SK-N-SH (cell line): ENCODE measurements around the gene FXR2. TPM values are rescaled to one million over a fixed set of nuclear protein-coding genes. Genes with fewer than 3 reads are reported as not detected.

Experiments used
- CTCF ChIA-PET: fragments of 300-600, 350-600 bp; formaldehyde crosslinking; extraction: SDS; loops from one replicate; lab custom pipeline; 2021; lab: Yijun Ruan, JAX
- POLR2A ChIA-PET: fragments of 350-600 bp; sonication (Branson Sonifier 250); formaldehyde crosslinking; extraction: SDS; loops from one replicate; lab custom pipeline; 2020; ENCODE audit warnings: antibody characterized with exemption, inconsistent platforms; lab: Yijun Ruan, JAX
- DNase-seq: peaks from one replicate; pipeline ENCODE4 v3.0.0; 2012
- H2AFZ ChIP-seq: fragments of 200-600 bp; sonication (generic); 2 replicates; pipeline ENCODE4 v1.8.1; 2016; ENCODE audit warnings: antibody characterized with exemption, mild to moderate bottlenecking, low read depth
- H3F3A ChIP-seq: fragments of 200-600 bp; sonication (generic); replicated peaks from 2 replicates; pipeline ENCODE3; 2016; ENCODE audit warnings: antibody characterized with exemption, mild to moderate bottlenecking; ENCODE audit not compliant: insufficient read depth
- H3K27ac ChIP-seq, 2 experiments: fragments of 200-500 bp in 1 of 2; fragments of 200-600 bp in 1 of 2; sonication (Bioruptor generic) in 1 of 2; sonication (generic), shearing (Covaris generic) in 1 of 2; 2 replicates each; pipeline versions ENCODE4 v1.5.1 to v1.6.1; 2014 to 2016; ENCODE audit warnings: low read depth in 2 of 2, inconsistent platforms in 1 of 2, low read length in 1 of 2, mild to moderate bottlenecking in 1 of 2, mixed read lengths in 1 of 2
- H3K27me3 ChIP-seq: fragments of 200-600 bp; sonication (generic), shearing (Covaris generic); 2 replicates; pipeline ENCODE4 v1.6.1; 2016; ENCODE audit warnings: mixed run types; ENCODE audit not compliant: insufficient read depth
- H3K36me3 ChIP-seq, 2 experiments: fragments of 200-500 bp in 1 of 2; fragments of 200-600 bp in 1 of 2; sonication (Bioruptor generic) in 1 of 2; sonication (generic) in 1 of 2; replicated peaks in 1 of 2; 2 replicates each; pipeline versions ENCODE3 to v1.5.1; 2014 to 2016; ENCODE audit warnings: low read length in 1 of 2, mild to moderate bottlenecking in 1 of 2; ENCODE audit not compliant: insufficient read depth in 2 of 2, control insufficient read depth in 1 of 2
- H3K4me1 ChIP-seq, 2 experiments: fragments of 200-500 bp in 1 of 2; fragments of 200-600 bp in 1 of 2; sonication (Bioruptor generic) in 1 of 2; sonication (generic), shearing (Covaris generic) in 1 of 2; 2 replicates each; pipeline versions ENCODE4 v1.5.1 to v1.6.1; 2014 to 2016; ENCODE audit warnings: low read depth in 1 of 2, low read length in 1 of 2, mixed run types in 1 of 2; ENCODE audit not compliant: insufficient read depth in 2 of 2, control insufficient read depth in 1 of 2
- H3K4me2 ChIP-seq: fragments of 200-600 bp; sonication (generic), shearing (Covaris generic); 2 replicates; pipeline ENCODE4 v1.6.1; 2017; ENCODE audit warnings: mixed run types
- H3K4me3 ChIP-seq, 2 experiments: fragments of 200-500 bp in 1 of 2; fragments of 200-600 bp in 1 of 2; sonication (Bioruptor generic) in 1 of 2; sonication (generic), shearing (Covaris generic) in 1 of 2; 2 replicates each; pipeline versions ENCODE4 v1.5.1 to v1.8.1; 2014 to 2016; ENCODE audit warnings: low read depth in 2 of 2, inconsistent platforms in 1 of 2, low read length in 1 of 2, mild to moderate bottlenecking in 1 of 2, mixed read lengths in 1 of 2, moderate library complexity in 1 of 2
- H3K79me2 ChIP-seq: fragments of 200-600 bp; sonication (generic); 2 replicates; pipeline ENCODE4 v1.8.1; 2017; ENCODE audit warnings: mild to moderate bottlenecking; ENCODE audit not compliant: insufficient read depth
- H3K9ac ChIP-seq: fragments of 200-600 bp; sonication (generic); 2 replicates; pipeline ENCODE4 v1.6.1; 2017; ENCODE audit warnings: mixed run types
- H3K9me2 ChIP-seq: fragments of 200-600 bp; sonication (generic); 2 replicates; pipeline ENCODE4 v1.6.1; 2017; ENCODE audit warnings: mixed run types
- H3K9me3 ChIP-seq: fragments of 200-600 bp; sonication (generic); 2 replicates; pipeline ENCODE4 v1.6.1; 2017; ENCODE audit warnings: mixed run types, mild to moderate bottlenecking, moderate library complexity
- H4K20me1 ChIP-seq: fragments of 200-600 bp; sonication (generic); 2 replicates; pipeline ENCODE4 v1.6.1; 2017; ENCODE audit warnings: mild to moderate bottlenecking, mixed run types; ENCODE audit not compliant: insufficient read depth
- CHD2 ChIP-seq: fragments of 150-350 bp; IDR thresholded peaks from 2 replicates; pipeline ENCODE4 v1.6.1; 2018; ENCODE audit warnings: low read length; ENCODE audit not compliant: partially characterized antibody
- ELF1 ChIP-seq: IDR thresholded peaks from 2 replicates; pipeline ENCODE4 v1.4.0; 2012
- EP300 ChIP-seq, 2 experiments: IDR thresholded peaks; 2 replicates each; pipeline versions ENCODE4 v1.4.0 to v1.6.1; 2012; ENCODE audit warnings: borderline replicate concordance in 1 of 2, low read depth in 1 of 2, low read length in 1 of 2
- FOSL2 ChIP-seq: IDR thresholded peaks from 2 replicates; pipeline ENCODE4 v1.4.0; 2012; ENCODE audit warnings: low read depth, mild to moderate bottlenecking, moderate library complexity, borderline replicate concordance
- FOXJ3 ChIP-seq: sonication (generic); formaldehyde crosslinking; IDR thresholded peaks from 2 replicates; pipeline ENCODE4 v1.5.1; 2020; ENCODE audit warnings: mild to moderate bottlenecking, missing genetic modification reagents
- GATA2 ChIP-seq: sonication (generic); formaldehyde crosslinking; IDR thresholded peaks from 2 replicates; pipeline ENCODE4 v1.5.0; 2020; ENCODE audit warnings: mild to moderate bottlenecking, missing genetic modification reagents
- MEF2A ChIP-seq: IDR thresholded peaks from 2 replicates; pipeline ENCODE4 v1.4.0; 2012; ENCODE audit warnings: low read depth, borderline replicate concordance
- MXI1 ChIP-seq: IDR thresholded peaks from 2 replicates; pipeline ENCODE4 v1.6.1; 2012; ENCODE audit warnings: mild to moderate bottlenecking, low read depth, low read length, improper control_type of control experiment
- RAD21 ChIP-seq: IDR thresholded peaks from 2 replicates; pipeline ENCODE4 v1.6.1; 2012; ENCODE audit warnings: mild to moderate bottlenecking, low read length
- RCOR1 ChIP-seq: fragments of 150-350 bp; IDR thresholded peaks from 2 replicates; pipeline ENCODE4 v1.6.1; 2017; ENCODE audit warnings: antibody characterized with exemption, low read length
- RFX5 ChIP-seq: IDR thresholded peaks from 2 replicates; pipeline ENCODE4 v1.6.1; 2012; ENCODE audit warnings: mild to moderate bottlenecking, improper control_type of control experiment, low read length
- RXRA ChIP-seq: IDR thresholded peaks from 2 replicates; pipeline ENCODE4 v1.4.0; 2012; ENCODE audit warnings: low read depth, mild to moderate bottlenecking, borderline replicate concordance
- SMC3 ChIP-seq: IDR thresholded peaks from 2 replicates; pipeline ENCODE4 v1.6.1; 2012; ENCODE audit warnings: low read depth, low read length, improper control_type of control experiment
- TAF1 ChIP-seq: IDR thresholded peaks from 2 replicates; pipeline ENCODE4 v1.6.1; 2012; ENCODE audit warnings: low read depth, mild to moderate bottlenecking, low read length, moderate library complexity, borderline replicate concordance
- WGBS: methylation state at CpG from one replicate; pipeline ENCODE4 v1.1.6; 2017; ENCODE audit warnings: low lambda C conversion rate; 5-methylcytosine and 5-hydroxymethylcytosine counted together
- polyA plus RNA-seq, 3 experiments: library from polyadenylated mRNA; depleted of rRNA; stranded (reverse); fragments of >200 nt; gene quantifications; 2 replicates each; pipeline ENCODE4 v1.2.3, GENCODE V29; 2012
- TF ChIP-seq, protein P1 (sequence below): IDR thresholded peaks from 2 replicates; pipeline ENCODE4 v1.4.0; 2012; ENCODE audit warnings: low read depth, borderline replicate concordance
- TF ChIP-seq, protein P2 (sequence below): fragments of 150-350 bp; IDR thresholded peaks from 2 replicates; pipeline ENCODE4 v1.6.1; 2016; ENCODE audit warnings: mild to moderate bottlenecking, low read depth, low read length
- TF ChIP-seq, protein P3 (sequence below): IDR thresholded peaks from 2 replicates; pipeline ENCODE4 v1.6.1; 2012; ENCODE audit warnings: mild to moderate bottlenecking, low read depth, low read length, moderate library complexity
- TF ChIP-seq, protein P4 (sequence below): IDR thresholded peaks from 2 replicates; pipeline ENCODE4 v1.4.0; 2012; ENCODE audit warnings: low read depth
- TF ChIP-seq, protein P5 (sequence below): IDR thresholded peaks from 2 replicates; pipeline ENCODE4; 2012

FXR2 gene
- polyA plus RNA-seq, 1 of the 3 experiments (the other 2 are of a cell fraction) = 56.4 TPM

DNA sequence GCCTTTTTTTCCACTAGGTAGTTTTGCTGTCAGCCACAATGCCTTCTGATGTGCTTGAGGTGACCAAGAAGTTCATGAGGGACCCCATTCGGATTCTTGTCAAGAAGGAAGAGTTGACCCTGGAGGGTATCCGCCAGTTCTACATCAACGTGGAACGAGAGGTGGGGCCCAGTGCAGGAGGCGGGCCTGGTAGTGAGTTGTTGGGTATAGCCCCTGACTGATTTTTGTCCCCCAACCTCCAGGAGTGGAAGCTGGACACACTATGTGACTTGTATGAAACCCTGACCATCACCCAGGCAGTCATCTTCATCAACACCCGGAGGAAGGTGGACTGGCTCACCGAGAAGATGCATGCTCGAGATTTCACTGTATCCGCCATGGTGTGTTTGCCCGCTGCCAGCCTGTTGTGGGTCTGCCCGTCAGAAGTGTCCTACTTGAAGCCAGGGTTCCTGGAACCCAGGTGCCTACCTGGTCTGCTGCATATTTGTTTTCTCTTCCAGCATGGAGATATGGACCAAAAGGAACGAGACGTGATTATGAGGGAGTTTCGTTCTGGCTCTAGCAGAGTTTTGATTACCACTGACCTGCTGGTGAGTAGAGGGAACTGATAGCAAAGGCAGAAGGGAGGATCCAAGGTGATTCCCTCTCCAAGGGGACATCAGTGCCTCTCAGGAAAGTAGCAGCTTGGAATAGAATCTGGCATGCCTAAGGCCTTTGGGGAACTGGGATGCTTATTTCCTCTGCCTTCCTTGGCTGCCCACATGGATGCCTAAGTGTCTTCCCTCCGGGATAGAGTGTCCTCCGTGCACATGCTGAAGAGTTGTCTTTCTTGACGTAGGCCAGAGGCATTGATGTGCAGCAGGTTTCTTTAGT, 37.1 kb downstream of the FXR2 start (continued):
- TF ChIP-seq, protein P1, sequence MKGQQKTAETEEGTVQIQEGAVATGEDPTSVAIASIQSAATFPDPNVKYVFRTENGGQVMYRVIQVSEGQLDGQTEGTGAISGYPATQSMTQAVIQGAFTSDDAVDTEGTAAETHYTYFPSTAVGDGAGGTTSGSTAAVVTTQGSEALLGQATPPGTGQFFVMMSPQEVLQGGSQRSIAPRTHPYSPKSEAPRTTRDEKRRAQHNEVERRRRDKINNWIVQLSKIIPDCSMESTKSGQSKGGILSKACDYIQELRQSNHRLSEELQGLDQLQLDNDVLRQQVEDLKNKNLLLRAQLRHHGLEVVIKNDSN = no peak
- TF ChIP-seq, protein P2, sequence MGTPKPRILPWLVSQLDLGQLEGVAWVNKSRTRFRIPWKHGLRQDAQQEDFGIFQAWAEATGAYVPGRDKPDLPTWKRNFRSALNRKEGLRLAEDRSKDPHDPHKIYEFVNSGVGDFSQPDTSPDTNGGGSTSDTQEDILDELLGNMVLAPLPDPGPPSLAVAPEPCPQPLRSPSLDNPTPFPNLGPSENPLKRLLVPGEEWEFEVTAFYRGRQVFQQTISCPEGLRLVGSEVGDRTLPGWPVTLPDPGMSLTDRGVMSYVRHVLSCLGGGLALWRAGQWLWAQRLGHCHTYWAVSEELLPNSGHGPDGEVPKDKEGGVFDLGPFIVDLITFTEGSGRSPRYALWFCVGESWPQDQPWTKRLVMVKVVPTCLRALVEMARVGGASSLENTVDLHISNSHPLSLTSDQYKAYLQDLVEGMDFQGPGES = no peak
- no peak for TF ChIP-seq EP300 (IDR thresholded peaks at IDR 0.05; ENCODE audit: borderline replicate concordance in 1 of 2, low read depth in 1 of 2, low read length in 1 of 2)
- TF ChIP-seq GATA2 (CRISPR knock-in tag) = no peak
- TF ChIP-seq MEF2A = no peak
- TF ChIP-seq RFX5 = no peak
- TF ChIP-seq FOXJ3 (CRISPR knock-in tag) = no peak

DNA sequence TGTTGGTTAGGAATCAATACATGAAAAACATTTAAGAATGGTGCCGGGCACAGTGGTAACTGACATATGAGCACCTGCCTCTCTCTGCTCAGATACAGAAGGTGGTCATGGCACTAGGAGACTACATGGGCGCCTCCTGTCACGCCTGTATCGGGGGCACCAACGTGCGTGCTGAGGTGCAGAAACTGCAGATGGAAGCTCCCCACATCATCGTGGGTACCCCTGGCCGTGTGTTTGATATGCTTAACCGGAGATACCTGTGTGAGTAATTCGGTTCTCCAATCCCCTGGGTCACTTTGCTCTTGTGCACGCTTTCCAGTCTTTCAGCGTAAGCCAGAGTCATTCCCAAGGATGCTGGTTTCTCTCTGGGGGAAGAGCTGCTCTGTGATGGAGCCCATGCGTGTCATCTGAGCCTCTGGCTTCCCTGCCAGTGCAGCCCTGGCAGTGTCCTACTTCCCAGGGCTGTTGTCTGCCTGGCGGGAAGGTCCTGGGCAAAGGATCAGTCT, 38.2 kb downstream of the FXR2 start:
- Histone ChIP-seq H2AFZ (no peak overlapping the region), H3K9me3 (no peaks in the 10 kb centered on the region), H4K20me1 (peaks cover 61% of the 10 kb centered on the region), H3K79me2 (peaks cover 69% of the 10 kb centered on the region), H3K4me1 (peaks cover 22 to 32% of the 10 kb centered on the region in 2 experiments), H3F3A (peaks cover 61% of the 10 kb centered on the region), H3K4me3 (no peak overlapping the region), H3K9me2 (no peaks in the 10 kb centered on the region), H3K4me2 (peak overlapping the region; percentile 96; the same call in 1 of the 2 replicates), H3K36me3 (peaks cover 54 to 60% of the 10 kb centered on the region in 2 experiments), H3K27ac (peak overlapping the region in 1 of 2 experiments; percentile 92; a peak in 1 of 4 replicates), H3K27me3 (no peaks in the 10 kb centered on the region), H3K9ac (no peak overlapping the region)
- 83% methylated on average over 11 of the region's 14 CpGs for WGBS
- DNase-seq = no peak
- CTCF ChIA-PET = interaction anchor here (0.6 to 1.7 kb wide), 3 partner anchors 15 to 271 kb away, joined by 3 to 8 read pairs (median 3); partner anchors contain the start of gene SENP3
- POLR2A ChIA-PET = interaction anchor here (1.2 kb wide), 1 partner anchor 39 kb away, joined by 5 read pairs; the partner anchor contains the start of gene FXR2
- no peak for TF ChIP-seq MXI1
- TF ChIP-seq, protein P3, sequence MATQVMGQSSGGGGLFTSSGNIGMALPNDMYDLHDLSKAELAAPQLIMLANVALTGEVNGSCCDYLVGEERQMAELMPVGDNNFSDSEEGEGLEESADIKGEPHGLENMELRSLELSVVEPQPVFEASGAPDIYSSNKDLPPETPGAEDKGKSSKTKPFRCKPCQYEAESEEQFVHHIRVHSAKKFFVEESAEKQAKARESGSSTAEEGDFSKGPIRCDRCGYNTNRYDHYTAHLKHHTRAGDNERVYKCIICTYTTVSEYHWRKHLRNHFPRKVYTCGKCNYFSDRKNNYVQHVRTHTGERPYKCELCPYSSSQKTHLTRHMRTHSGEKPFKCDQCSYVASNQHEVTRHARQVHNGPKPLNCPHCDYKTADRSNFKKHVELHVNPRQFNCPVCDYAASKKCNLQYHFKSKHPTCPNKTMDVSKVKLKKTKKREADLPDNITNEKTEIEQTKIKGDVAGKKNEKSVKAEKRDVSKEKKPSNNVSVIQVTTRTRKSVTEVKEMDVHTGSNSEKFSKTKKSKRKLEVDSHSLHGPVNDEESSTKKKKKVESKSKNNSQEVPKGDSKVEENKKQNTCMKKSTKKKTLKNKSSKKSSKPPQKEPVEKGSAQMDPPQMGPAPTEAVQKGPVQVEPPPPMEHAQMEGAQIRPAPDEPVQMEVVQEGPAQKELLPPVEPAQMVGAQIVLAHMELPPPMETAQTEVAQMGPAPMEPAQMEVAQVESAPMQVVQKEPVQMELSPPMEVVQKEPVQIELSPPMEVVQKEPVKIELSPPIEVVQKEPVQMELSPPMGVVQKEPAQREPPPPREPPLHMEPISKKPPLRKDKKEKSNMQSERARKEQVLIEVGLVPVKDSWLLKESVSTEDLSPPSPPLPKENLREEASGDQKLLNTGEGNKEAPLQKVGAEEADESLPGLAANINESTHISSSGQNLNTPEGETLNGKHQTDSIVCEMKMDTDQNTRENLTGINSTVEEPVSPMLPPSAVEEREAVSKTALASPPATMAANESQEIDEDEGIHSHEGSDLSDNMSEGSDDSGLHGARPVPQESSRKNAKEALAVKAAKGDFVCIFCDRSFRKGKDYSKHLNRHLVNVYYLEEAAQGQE = no peak
- TF ChIP-seq FOSL2 = no peak
- TF ChIP-seq RAD21 = no peak
- TF ChIP-seq, protein P4, sequence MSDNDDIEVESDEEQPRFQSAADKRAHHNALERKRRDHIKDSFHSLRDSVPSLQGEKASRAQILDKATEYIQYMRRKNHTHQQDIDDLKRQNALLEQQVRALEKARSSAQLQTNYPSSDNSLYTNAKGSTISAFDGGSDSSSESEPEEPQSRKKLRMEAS = no peak
- TF ChIP-seq, protein P2 = no peak
- TF ChIP-seq CHD2 = no peak
- no peak for TF ChIP-seq RFX5
- TF ChIP-seq RXRA = no peak
- TF ChIP-seq, protein P5, sequence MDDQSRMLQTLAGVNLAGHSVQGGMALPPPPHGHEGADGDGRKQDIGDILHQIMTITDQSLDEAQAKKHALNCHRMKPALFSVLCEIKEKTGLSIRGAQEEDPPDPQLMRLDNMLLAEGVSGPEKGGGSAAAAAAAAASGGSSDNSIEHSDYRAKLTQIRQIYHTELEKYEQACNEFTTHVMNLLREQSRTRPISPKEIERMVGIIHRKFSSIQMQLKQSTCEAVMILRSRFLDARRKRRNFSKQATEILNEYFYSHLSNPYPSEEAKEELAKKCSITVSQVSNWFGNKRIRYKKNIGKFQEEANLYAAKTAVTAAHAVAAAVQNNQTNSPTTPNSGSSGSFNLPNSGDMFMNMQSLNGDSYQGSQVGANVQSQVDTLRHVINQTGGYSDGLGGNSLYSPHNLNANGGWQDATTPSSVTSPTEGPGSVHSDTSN = no peak
- no peak for TF ChIP-seq EP300 (IDR thresholded peaks at IDR 0.05; ENCODE audit: borderline replicate concordance in 1 of 2, low read depth in 1 of 2, low read length in 1 of 2)
- no peak for TF ChIP-seq ELF1
- TF ChIP-seq RCOR1 = no peak
- TF ChIP-seq SMC3 = no peak
- TF ChIP-seq TAF1 = no peak
